Stimulated activated naive CD4-positive, alpha-beta T cell treated with Interleukin-2 at 50 U/mL for 16 hours (primary cell): Measurements from ENCODE around the gene PTGDR.
A peak's percentile ranks its signal among the peaks of the same experiment; 100 is the strongest.

Experiments used
- DNase-seq: peaks from one replicate; lab custom pipeline; 2025; lab: John Stamatoyannopoulos, UW

PTGDR gene

DNA sequence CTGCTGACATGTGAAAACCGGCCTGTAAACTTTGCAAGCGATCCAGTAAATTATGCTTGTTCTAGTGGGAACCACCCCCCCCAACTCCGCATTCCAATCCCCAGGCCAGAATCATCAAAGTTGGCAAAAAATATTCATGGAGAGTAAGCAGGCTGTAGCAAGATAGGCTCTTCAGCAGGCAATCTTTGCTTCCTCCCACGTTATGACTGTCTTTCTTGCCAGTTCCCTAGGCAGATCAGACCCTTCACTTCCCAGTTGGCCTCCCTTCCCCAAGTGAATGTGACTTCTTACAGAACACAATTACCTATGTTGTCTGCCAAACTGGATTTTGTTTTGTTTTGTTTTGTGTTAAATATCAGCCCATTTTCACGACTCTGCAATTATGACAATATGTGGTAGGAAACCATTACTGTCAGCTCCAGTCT, 45.4 kb downstream of the PTGDR start:
- no peak for DNase-seq

DNA sequence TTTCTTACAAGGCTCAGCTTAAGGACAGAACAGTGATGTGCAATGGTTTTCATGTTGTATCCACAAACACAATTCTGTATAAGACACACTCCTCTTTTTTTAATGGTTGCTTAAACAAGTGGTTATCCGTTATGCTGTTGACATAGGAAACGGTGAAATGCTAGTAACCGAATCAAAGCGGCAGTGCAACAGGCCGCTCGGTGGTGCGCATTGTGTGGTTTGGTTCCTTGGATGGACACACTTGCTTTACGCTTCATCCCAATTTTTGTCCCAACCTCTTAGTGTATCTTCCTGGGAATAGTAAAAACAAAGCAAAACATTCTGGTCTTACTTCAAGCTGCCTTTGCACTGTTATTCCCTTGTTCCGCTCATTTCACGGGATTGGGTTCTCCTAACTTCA, 46.0 kb downstream of the PTGDR start:
- no peak for DNase-seq

DNA sequence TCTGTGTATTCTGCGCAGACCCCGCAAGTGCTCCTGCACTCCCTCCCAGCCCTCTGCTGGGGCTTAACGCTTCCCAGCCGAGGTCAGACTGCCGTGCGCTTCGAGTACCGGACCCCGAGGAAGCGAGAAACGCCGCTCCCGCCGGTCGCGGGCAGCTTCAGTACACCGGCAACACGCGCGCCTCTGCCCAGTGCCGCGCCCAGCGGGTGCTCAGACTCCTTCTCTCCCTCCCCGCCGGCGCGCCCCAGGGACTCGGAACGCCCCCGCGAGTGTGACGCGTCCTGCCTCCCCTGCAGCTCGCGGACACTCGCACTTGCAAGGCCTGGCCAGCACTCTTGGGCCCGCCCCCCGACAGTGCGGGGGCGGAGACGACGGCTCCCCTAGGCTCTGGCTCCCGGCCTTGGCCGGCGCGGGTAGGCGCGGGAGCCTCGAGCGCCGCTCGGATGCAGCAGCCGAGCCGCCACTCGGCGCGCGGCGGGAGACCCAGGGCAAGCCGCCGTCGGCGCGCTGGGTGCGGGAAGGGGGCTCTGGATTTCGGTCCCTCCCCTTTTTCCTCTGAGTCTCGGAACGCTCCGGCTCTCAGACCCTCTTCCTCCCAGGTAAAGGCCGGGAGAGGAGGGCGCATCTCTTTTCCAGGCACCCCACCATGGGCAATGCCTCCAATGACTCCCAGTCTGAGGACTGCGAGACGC, 46.6 kb downstream of the PTGDR start, which contains the start of gene PTGER2:
PTGER2 (plus strand) TSS at position 410 of the 692 bp plus-strand sequence; CDS start at position 647, 237 bp downstream.
- peak; percentile 81 for DNase-seq

DNA sequence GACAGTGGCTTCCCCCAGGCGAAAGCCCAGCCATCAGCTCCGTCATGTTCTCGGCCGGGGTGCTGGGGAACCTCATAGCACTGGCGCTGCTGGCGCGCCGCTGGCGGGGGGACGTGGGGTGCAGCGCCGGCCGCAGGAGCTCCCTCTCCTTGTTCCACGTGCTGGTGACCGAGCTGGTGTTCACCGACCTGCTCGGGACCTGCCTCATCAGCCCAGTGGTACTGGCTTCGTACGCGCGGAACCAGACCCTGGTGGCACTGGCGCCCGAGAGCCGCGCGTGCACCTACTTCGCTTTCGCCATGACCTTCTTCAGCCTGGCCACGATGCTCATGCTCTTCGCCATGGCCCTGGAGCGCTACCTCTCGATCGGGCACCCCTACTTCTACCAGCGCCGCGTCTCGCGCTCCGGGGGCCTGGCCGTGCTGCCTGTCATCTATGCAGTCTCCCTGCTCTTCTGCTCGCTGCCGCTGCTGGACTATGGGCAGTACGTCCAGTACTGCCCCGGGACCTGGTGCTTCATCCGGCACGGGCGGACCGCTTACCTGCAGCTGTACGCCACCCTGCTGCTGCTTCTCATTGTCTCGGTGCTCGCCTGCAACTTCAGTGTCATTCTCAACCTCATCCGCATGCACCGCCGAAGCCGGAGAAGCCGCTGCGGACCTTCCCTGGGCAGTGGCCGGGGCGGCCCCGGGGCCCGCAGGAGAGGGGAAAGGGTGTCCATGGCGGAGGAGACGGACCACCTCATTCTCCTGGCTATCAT, 47.3 kb downstream of the PTGDR start:
- DNase-seq: peak; percentile 50

DNA sequence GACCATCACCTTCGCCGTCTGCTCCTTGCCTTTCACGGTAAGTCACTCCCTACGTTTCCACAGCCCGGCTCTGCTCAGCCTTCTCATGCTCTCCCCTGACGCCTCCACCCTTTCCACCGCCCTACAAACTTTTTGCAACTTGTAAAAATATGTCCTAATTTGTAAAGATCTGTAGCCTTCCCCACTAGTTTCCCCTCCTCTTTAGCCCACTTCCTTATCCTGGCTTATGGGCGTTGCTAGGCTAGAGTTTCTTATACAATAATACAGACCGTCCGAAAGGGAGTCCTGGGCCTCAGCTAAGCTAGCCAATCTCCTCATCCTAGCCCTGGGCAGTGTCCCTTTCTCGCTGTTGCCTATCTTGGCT, 47.8 kb downstream of the PTGDR start:
- peak; percentile 42 for DNase-seq

DNA sequence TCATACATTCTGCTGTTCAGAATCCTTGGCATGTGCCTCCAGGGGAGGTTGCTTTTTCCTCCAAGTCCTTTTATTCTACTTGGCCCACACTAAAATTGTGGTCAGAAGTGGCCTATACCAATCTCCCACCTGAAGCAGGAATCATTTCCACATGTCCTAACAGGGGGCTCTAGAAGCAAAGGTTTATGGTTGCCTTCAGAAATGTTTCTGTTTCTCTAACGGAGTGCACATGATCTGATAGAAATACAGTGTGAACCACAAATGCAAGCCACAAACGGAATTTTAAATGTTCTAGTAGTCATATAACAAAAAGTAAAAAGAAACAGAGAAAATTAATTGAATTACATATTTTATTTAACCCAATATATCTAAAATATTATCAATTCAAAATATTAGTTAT, 50.6 kb downstream of the PTGDR start:
- DNase-seq: no peak

DNA sequence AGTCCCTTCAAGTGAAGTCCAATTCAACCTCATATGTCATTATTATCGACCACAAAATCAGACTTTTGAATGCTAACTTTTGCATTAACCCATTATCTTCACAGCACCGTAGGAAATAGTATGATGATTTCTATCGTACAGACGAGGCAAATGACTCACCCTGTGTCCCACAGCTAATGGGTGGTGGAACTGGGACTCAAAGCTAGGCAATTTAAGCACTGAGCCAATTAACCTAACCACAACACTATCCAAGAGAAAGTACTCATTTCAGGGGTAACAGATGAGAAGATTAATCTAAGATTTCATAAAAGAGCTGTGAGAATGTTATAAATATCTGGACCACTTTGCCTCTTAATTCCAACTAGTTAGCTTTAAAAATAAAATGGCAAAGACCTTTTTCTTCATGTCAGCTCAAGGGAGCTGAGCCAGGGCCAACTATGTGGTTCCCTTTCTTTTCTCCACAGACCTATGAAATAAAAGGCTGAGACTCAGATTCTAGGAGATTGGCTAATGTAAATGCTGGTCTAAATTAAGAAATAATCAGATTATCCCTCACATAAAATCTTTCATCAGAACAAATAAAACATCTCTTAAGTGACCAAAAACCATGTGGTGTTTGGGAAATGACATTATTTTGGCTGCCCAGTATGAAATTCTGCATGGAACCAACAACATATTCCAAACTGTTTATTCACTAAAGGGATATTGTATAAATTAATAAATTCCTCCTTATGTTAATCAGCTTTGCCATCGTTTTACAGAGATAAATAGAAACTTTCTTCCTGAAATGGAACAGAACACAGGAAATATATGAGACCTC, 51.5 kb downstream of the PTGDR start:
- DNase-seq: no peak

DNA sequence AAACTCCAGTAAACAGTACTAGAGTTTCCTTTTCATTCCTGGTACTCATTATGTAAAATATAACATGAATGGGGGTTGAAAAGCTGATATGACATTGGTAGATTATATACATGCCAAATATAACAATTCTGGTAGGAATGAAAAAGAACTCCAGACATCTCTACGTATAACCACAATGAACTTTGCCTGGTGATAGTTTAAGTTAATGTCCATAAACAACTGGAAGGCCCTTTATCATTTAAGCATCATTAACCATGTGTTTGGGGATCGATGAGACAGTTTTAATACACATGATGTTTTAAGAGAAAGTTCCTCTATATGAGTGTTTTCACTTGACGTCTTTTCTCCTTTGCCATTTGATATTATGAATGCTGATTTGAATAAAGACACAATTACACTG, 52.4 kb downstream of the PTGDR start:
- no peak for DNase-seq

DNA sequence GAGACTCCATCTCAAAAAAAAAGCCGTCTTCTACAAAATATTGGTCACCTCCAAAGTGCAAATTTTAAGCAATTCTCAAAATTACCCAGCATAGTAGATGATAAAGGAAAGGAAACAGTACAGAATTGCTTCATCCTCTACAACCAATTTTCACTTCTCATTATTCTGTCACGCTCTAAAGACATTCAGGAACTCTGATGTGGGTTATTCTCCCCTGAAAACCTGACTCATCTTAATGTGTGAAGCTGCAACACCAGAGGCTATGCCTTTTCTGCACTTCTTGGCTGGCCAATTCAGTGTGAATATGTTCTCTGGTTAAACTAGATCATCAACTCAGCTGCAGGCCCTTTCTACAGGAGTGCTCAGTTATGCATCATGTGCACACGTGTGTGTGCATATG, 57.6 kb downstream of the PTGDR start:
- peak; percentile 19 for DNase-seq

DNA sequence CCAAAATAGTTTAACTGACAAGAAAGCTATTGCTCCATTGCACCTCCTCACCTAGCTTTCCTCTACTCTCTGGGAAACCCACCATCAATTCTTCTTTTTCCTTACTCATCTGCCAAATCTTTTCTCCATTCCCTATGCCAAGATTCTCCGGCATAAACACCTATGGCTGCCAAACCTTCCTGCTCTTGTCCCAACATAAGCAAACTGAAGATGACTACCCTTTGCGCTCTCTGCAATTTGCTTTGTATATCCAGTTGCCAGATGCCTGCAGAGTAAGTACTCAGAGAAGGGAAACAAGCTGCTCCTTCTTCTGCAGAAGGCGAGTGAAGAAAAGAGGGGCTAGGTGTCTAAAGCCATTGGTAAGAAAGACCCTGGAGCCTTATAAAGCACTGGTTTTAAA, 58.1 kb downstream of the PTGDR start:
- DNase-seq: no peak
